Calu3 (cell line): Measurements from ENCODE around the gene LRBA. TPM values are rescaled to one million over a fixed set of nuclear protein-coding genes. Genes with fewer than 3 reads are reported as not detected.

Experiments used
- BruUV-seq: library from RNA; stranded (reverse); fragments of 400-500 nt; replicated peaks from 2 replicates; lab custom pipeline; 2021; lab: Mats Ljungman, UMichigan
- CTCF ChIA-PET: fragments of 300-600 bp; sonication (Branson Sonifier 250); formaldehyde crosslinking; loops from one replicate; lab custom pipeline; 2022; ENCODE audit warnings: antibody characterized with exemption; lab: Charles Lee
- DNase-seq: peaks from one replicate; pipeline ENCODE4 v3.0.0; 2022
- H3K27ac Mint-ChIP-seq: one replicate; pipeline ENCODE4 v1.8.0; 2022; ENCODE audit warnings: mixed read lengths; ENCODE audit not compliant: unreplicated experiment
- H3K27me3 Mint-ChIP-seq: one replicate; pipeline ENCODE4 v1.8.0; 2022; ENCODE audit warnings: mixed read lengths; ENCODE audit not compliant: unreplicated experiment
- H3K36me3 Mint-ChIP-seq: one replicate; pipeline ENCODE4 v1.8.0; 2022; ENCODE audit warnings: mild to moderate bottlenecking, moderate library complexity, mixed read lengths; ENCODE audit not compliant: insufficient read depth, unreplicated experiment
- H3K4me1 Mint-ChIP-seq: one replicate; pipeline ENCODE4 v1.8.0; 2022; ENCODE audit warnings: mild to moderate bottlenecking, low read depth, mixed read lengths; ENCODE audit not compliant: unreplicated experiment
- H3K4me3 Mint-ChIP-seq: one replicate; pipeline ENCODE4 v1.8.0; 2022; ENCODE audit warnings: mild to moderate bottlenecking, low read depth, moderate library complexity, mixed read lengths; ENCODE audit not compliant: unreplicated experiment
- H3K9me3 Mint-ChIP-seq: one replicate; pipeline ENCODE4 v1.8.0; 2022; ENCODE audit warnings: low read depth, mixed read lengths; ENCODE audit not compliant: unreplicated experiment
- intact Hi-C: fragments of 100-400 bp; cut with micrococcal nuclease; formaldehyde crosslinking; loops from one replicate; pipeline ENCODE4 v1.10.0; 2022; ENCODE audit not compliant: unreplicated experiment
- total RNA-seq: library from RNA; stranded (reverse); gene quantifications from 2 replicates; pipeline ENCODE4 v1.2.3, GENCODE V29; 2022
- TF ChIP-seq, protein P1 (sequence below): fragments of 200-600 bp; IDR thresholded peaks from one replicate; pipeline ENCODE4 v1.8.0; 2022; ENCODE audit warnings: antibody characterized with exemption; ENCODE audit not compliant: unreplicated experiment

Gene LRBA
- total RNA-seq, 1 experiment from 2014 or later: 49.0 TPM

DNA sequence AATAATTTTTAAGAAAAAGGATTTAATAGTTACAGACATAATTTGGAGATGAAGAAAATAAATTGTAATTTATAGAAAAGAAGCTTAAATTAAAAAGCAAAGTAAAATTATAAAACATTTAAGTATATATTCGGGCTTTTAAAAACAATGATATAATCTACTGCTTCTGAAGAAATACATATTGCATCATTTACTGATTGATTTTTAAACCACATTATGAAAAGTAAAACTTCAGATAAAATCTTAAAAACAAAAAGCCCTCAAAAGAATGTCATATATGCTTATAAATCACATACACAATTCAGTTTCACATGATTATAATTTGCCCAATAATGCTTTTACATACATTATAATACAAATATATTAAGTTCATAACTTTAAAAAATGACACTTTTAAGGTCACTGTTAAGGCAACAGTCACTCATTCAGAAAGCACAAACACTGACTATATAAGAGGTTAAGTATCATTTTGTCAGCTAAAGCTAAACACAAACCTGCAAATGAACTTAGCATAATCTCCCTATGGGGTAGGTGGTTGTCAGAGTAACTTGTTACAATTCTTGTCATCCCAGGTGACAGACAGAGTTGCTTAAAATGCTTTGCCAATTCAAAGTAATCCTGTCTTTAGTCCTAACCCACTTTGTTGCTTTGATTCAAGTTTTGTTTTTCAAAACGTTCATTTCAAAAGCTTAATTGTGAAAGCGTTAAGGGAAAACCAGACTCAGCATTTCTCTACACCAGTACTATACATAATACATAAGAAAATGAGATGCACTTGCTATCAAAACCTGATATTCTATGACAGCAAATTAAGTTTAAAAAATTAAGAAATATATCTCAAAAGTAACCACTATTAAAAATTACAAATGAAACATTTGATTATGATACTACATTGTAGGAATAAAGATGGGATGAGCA lies 523.7 kb downstream of the LRBA start:
- H3K9me3 Mint-ChIP-seq: no peaks in the 10 kb centered on the region
- H3K36me3 Mint-ChIP-seq: no peaks in the 10 kb centered on the region
- H3K27ac Mint-ChIP-seq: no peak overlapping the region
- no TSS peak for BruUV-seq
- no peak for DNase-seq
- H3K4me3 Mint-ChIP-seq: no peak overlapping the region
- CTCF ChIA-PET: no interaction called here
- H3K27me3 Mint-ChIP-seq: no peaks in the 10 kb centered on the region
- TF ChIP-seq, protein P1, sequence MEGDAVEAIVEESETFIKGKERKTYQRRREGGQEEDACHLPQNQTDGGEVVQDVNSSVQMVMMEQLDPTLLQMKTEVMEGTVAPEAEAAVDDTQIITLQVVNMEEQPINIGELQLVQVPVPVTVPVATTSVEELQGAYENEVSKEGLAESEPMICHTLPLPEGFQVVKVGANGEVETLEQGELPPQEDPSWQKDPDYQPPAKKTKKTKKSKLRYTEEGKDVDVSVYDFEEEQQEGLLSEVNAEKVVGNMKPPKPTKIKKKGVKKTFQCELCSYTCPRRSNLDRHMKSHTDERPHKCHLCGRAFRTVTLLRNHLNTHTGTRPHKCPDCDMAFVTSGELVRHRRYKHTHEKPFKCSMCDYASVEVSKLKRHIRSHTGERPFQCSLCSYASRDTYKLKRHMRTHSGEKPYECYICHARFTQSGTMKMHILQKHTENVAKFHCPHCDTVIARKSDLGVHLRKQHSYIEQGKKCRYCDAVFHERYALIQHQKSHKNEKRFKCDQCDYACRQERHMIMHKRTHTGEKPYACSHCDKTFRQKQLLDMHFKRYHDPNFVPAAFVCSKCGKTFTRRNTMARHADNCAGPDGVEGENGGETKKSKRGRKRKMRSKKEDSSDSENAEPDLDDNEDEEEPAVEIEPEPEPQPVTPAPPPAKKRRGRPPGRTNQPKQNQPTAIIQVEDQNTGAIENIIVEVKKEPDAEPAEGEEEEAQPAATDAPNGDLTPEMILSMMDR: no peak
- intact Hi-C loops: no loop called here
- no peaks in the 10 kb centered on the region for H3K4me1 Mint-ChIP-seq

DNA sequence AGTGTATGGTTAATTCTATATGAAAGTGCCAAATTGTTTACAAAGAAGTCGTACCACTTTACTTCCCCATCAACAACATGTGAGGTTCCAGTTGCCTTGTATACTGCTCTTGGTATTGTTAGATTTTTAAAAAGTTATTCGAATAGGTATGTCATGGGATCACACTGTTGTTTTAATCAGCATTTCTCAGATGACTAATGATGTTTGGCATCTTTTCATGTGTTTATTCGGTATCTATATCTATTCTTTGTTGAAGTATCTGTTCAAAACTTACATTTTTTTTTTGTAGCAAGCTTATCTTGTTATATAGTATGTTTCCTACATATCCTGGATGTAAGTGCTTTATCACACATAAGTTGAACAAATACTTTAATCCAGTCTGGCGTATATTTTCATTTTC lies 532.5 kb downstream of the LRBA start:
- H3K4me1 Mint-ChIP-seq: no peaks in the 10 kb centered on the region
- H3K36me3 Mint-ChIP-seq: no peaks in the 10 kb centered on the region
- no peaks in the 10 kb centered on the region for H3K9me3 Mint-ChIP-seq
- TF ChIP-seq, protein P1: no peak
- H3K27ac Mint-ChIP-seq: no peak overlapping the region
- intact Hi-C loops: no loop called here
- CTCF ChIA-PET: no interaction called here
- no peak overlapping the region for H3K4me3 Mint-ChIP-seq
- H3K27me3 Mint-ChIP-seq: no peaks in the 10 kb centered on the region
- DNase-seq: no peak
- BruUV-seq: no TSS peak

DNA sequence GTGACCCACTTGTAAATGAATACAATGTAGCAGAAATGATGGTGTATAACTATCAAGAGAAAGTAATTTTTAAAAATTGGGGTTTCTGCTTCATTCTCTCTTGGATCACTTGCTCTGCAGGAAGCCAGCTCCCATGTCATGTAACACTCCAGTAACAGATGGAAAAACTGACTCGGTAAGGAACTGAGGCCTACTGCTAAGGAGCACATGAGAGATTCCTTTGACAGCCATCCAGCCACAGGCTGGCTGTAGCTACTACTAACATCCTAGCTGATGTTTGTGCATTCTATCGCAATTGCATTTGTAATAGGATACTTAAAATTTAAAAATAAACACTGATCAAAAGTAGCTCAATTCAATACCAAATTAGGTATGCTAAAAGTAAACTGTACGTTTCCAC lies 535.4 kb downstream of the LRBA start:
- CTCF ChIA-PET: no interaction called here
- Mint-ChIP-seq H3K4me3 (no peak overlapping the region), H3K9me3 (no peaks in the 10 kb centered on the region), H3K27ac (no peak overlapping the region), H3K27me3 (no peaks in the 10 kb centered on the region), H3K36me3 (no peaks in the 10 kb centered on the region), H3K4me1 (no peaks in the 10 kb centered on the region)
- TF ChIP-seq, protein P1: no peak
- intact Hi-C loops: no loop called here
- BruUV-seq: no TSS peak
- DNase-seq: no peak

DNA sequence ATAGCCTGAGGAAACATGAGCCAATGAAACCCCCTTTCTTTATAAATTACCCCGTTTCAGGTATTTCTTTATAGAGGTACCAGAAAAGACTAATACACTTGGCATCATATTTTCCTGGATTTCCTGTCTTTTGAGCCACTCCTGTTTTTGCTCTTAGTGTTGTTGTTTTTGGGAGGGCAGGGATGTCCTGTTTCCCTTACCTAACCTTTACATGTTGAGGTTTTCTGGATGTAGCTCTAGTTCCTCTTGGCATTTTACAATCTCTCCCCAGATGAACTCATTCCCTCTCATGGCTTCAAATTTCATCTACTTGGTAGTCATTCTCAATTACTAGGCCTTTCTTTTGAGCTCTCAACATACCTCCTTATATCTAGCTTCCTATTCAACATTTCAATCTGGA lies 537.2 kb downstream of the LRBA start:
- Mint-ChIP-seq H3K4me3 (no peak overlapping the region), H3K27ac (no peak overlapping the region), H3K36me3 (no peaks in the 10 kb centered on the region), H3K4me1 (no peaks in the 10 kb centered on the region), H3K27me3 (no peaks in the 10 kb centered on the region), H3K9me3 (no peaks in the 10 kb centered on the region)
- CTCF ChIA-PET: no interaction called here
- TF ChIP-seq, protein P1: no peak
- intact Hi-C loops: no loop called here
- no TSS peak for BruUV-seq
- DNase-seq: no peak
